A673 (cell line): ENCODE measurements around the gene CATSPERE. TPM values are rescaled to one million over a fixed set of nuclear protein-coding genes. Genes with fewer than 3 reads are reported as not detected.

Source experiments
- BruUV-seq: library from RNA; stranded (reverse); fragments of 400-500 nt; replicated peaks from 2 replicates; lab custom pipeline; 2021; lab: Mats Ljungman, UMichigan
- CTCF ChIA-PET: fragments of 300-600 bp; sonication (Branson Sonifier 250); formaldehyde crosslinking; loops from one replicate; lab custom pipeline; 2022; ENCODE audit warnings: antibody characterized with exemption; lab: Charles Lee
- POLR2A ChIA-PET: fragments of 300-600 bp; sonication (Branson Sonifier 250); formaldehyde crosslinking; loops from one replicate; lab custom pipeline; 2022; ENCODE audit warnings: antibody characterized with exemption; ENCODE audit not compliant: low non-redundant PET; lab: Charles Lee
- DNase-seq: peaks from one replicate; pipeline ENCODE4 v3.0.0-alpha.2; 2015; ENCODE audit warnings: low spot score
- H3K27ac ChIP-seq: fragments of 200-600 bp; sonication (generic); 2 replicates; pipeline ENCODE4 v1.5.1; 2016; ENCODE audit warnings: mixed run types, low read depth, mild to moderate bottlenecking, mixed read lengths, antibody characterized with exemption, low read length; ENCODE audit not compliant: poor library complexity, severe bottlenecking
- H3K27me3 ChIP-seq: fragments of 200-600 bp; sonication (generic); replicated peaks from 2 replicates; pipeline ENCODE4 v1.6.1; 2017; ENCODE audit warnings: mixed run types, low read depth, mild to moderate bottlenecking, mixed read lengths, antibody characterized with exemption, low read length; ENCODE audit not compliant: insufficient read depth, poor library complexity
- H3K36me3 ChIP-seq: fragments of 200-600 bp; sonication (generic); 2 replicates; pipeline ENCODE4 v1.6.1; 2016; ENCODE audit warnings: mixed run types, mild to moderate bottlenecking, mixed read lengths, antibody characterized with exemption, low read length; ENCODE audit not compliant: insufficient read depth, poor library complexity, severe bottlenecking
- H3K4me1 ChIP-seq: fragments of 200-600 bp; sonication (generic); 2 replicates; pipeline ENCODE4 v1.6.1; 2017; ENCODE audit warnings: mixed run types, mild to moderate bottlenecking, mixed read lengths, antibody characterized with exemption, low read length; ENCODE audit not compliant: insufficient read depth, poor library complexity, severe bottlenecking
- H3K4me3 ChIP-seq: fragments of 200-600 bp; sonication (generic); 2 replicates; pipeline ENCODE4 v1.5.1; 2016; ENCODE audit warnings: low read depth, mixed run types, mild to moderate bottlenecking, mixed read lengths, low read length; ENCODE audit not compliant: poor library complexity, severe bottlenecking
- H3K9me3 ChIP-seq: fragments of 200-600 bp; sonication (generic); 2 replicates; pipeline ENCODE4 v1.6.1; 2016; ENCODE audit warnings: mixed run types, low read depth, mild to moderate bottlenecking, mixed read lengths, antibody characterized with exemption, low read length; ENCODE audit not compliant: poor library complexity, severe bottlenecking
- CTCF ChIP-seq: fragments of 300-800, 200-600 bp; sonication (generic); conservative IDR thresholded peaks from 2 replicates; pipeline ENCODE4 v1.5.1; 2017; ENCODE audit warnings: low read depth, mild to moderate bottlenecking, antibody characterized with exemption, low read length, moderate library complexity, mixed read lengths
- EZH2 ChIP-seq: fragments of 200-600 bp; sonication (generic); IDR thresholded peaks from 2 replicates; pipeline ENCODE4 v1.6.1; 2017; ENCODE audit warnings: borderline replicate concordance, low read depth, mild to moderate bottlenecking, mixed read lengths, antibody characterized with exemption, low read length; ENCODE audit not compliant: poor library complexity, severe bottlenecking
- intact Hi-C: fragments of 100-400 bp; cut with micrococcal nuclease; formaldehyde crosslinking; loops from one replicate; pipeline ENCODE4 v1.10.0; 2022; ENCODE audit not compliant: unreplicated experiment
- total RNA-seq: library from RNA; stranded (reverse); gene quantifications from 2 replicates; pipeline ENCODE4 v1.2.3, GENCODE V29; 2021

CATSPERE gene
- total RNA-seq, 1 experiment from 2014 or later = 0.45 TPM

- Histone ChIP-seq H3K27me3 (no peaks in the 10 kb centered on the region), H3K27ac (no peak overlapping the region), H3K4me3 (no peak overlapping the region), H3K36me3 (no peaks in the 10 kb centered on the region), H3K9me3 (no peaks in the 10 kb centered on the region), H3K4me1 (no peaks in the 10 kb centered on the region)
- BruUV-seq = no TSS peak
- ChIA-PET POLR2A (no interaction called here), CTCF (no interaction called here)
- TF ChIP-seq EZH2 (no peak), CTCF (no peak)
- intact Hi-C loops = no loop called here
- no peak for DNase-seq
Observed at GRCh38 chr1:244583358-244583982, 122.4 kb downstream of the CATSPERE start.

- no peaks in the 10 kb centered on the region for H3K9me3 ChIP-seq
- H3K4me3 ChIP-seq = no peak overlapping the region
- intact Hi-C loops = no loop called here
- H3K27ac ChIP-seq = no peak overlapping the region
- no peak for TF ChIP-seq EZH2
- no peak for TF ChIP-seq CTCF
- ChIA-PET POLR2A (no interaction called here), CTCF (interaction anchor here (0.5 kb wide), 1 partner anchor 8 kb away, joined by 4 read pairs; no protein-coding TSS in a partner anchor)
- no peaks in the 10 kb centered on the region for H3K27me3 ChIP-seq
- H3K4me1 ChIP-seq = no peaks in the 10 kb centered on the region
- no peak for DNase-seq
- BruUV-seq = no TSS peak
- H3K36me3 ChIP-seq = no peaks in the 10 kb centered on the region
Observed at GRCh38 chr1:244585867-244586266, 124.8 kb downstream of the CATSPERE start.

- CTCF ChIA-PET = no interaction called here
Observed at GRCh38 chr1:244590670-244591069, 129.6 kb downstream of the CATSPERE start.

More at GRCh38 chr1:244590670-244591069, 129.6 kb downstream of the CATSPERE start:
- POLR2A ChIA-PET = no interaction called here
- H3K36me3 ChIP-seq = no peaks in the 10 kb centered on the region
- no TSS peak for BruUV-seq
- no peak for TF ChIP-seq EZH2
- no peak for TF ChIP-seq CTCF
- H3K4me3 ChIP-seq = no peak overlapping the region
- no peak overlapping the region for H3K27ac ChIP-seq
- H3K4me1 ChIP-seq = no peaks in the 10 kb centered on the region
- DNase-seq = no peak
- H3K27me3 ChIP-seq = no peaks in the 10 kb centered on the region
- H3K9me3 ChIP-seq = no peaks in the 10 kb centered on the region
- intact Hi-C loops = no loop called here
